Measurements from ENCODE around the gene CCDC85B.

GRCh38 chr11:65870706-65871681 is 19.5 kb upstream of the CCDC85B start:
- TF ChIP-seq EZH2 (IDR thresholded peaks at IDR 0.05; ENCODE audit: borderline replicate concordance, low read depth, low read length, severe bottlenecking) (no peak), CTCF (IDR thresholded peaks at IDR 0.05; ENCODE audit: borderline replicate concordance, extremely low read depth, low read length, poor library complexity, severe bottlenecking) (no peak)
